Fibroblast of skin of right quadriceps (primary cell): ENCODE results near the gene SPDYE5.

ENCODE experiments used
- DNase-seq: peaks from one replicate; pipeline ENCODE4 v3.0.0-alpha.2; 2013

The SPDYE5 gene

GRCh38 chr7:75537731-75538130 lies 45.6 kb downstream of the SPDYE5 start:
- DNase-seq = no peak

GRCh38 chr7:75546237-75547015 lies 54.3 kb downstream of the SPDYE5 start:
- DNase-seq = no peak
